Activated T-cell treated with anti-CD3 and anti-CD28 coated beads, Interleukin-2, amount 50 U/mL, for 24 hours (primary cell): Measurements from ENCODE around the gene HEPN1.

Source experiments
- DNase-seq: peaks from one replicate; pipeline ENCODE4 v3.0.0-alpha.2; 2020
- H3K27ac Mint-ChIP-seq: 2 replicates; pipeline ENCODE4 v1.8.0; 2020; ENCODE audit warnings: mild to moderate bottlenecking, mixed read lengths
- H3K27me3 Mint-ChIP-seq: 2 replicates; pipeline ENCODE4 v1.8.0; 2020; ENCODE audit warnings: mixed read lengths
- H3K36me3 Mint-ChIP-seq: 2 replicates; pipeline ENCODE4 v1.8.0; 2020; ENCODE audit warnings: low read depth, mixed read lengths
- H3K4me1 Mint-ChIP-seq: 2 replicates; pipeline ENCODE4 v1.8.0; 2020; ENCODE audit warnings: low read depth, mixed read lengths
- H3K4me3 Mint-ChIP-seq: 2 replicates; pipeline ENCODE4 v1.8.0; 2020; ENCODE audit warnings: mild to moderate bottlenecking, moderate library complexity, mixed read lengths
- H3K9me3 Mint-ChIP-seq: 2 replicates; pipeline ENCODE4 v1.8.0; 2020; ENCODE audit warnings: mixed read lengths

HEPN1 gene

GRCh38 chr11:124878759-124879492 is 40.1 kb upstream of the HEPN1 start:
- DNase-seq: no peak
- no peaks in the 10 kb centered on the region for H3K36me3 Mint-ChIP-seq
- peaks cover 25% of the 10 kb centered on the region for H3K4me1 Mint-ChIP-seq
- peaks cover 19% of the 10 kb centered on the region for H3K27me3 Mint-ChIP-seq
- H3K27ac Mint-ChIP-seq: no peak overlapping the region
- no peak overlapping the region for H3K4me3 Mint-ChIP-seq
- no peaks in the 10 kb centered on the region for H3K9me3 Mint-ChIP-seq

- no peak overlapping the region for H3K27ac Mint-ChIP-seq
- H3K36me3 Mint-ChIP-seq: no peaks in the 10 kb centered on the region
- H3K27me3 Mint-ChIP-seq: peaks cover 11% of the 10 kb centered on the region
- no peaks in the 10 kb centered on the region for H3K9me3 Mint-ChIP-seq
- H3K4me1 Mint-ChIP-seq: peaks cover 25% of the 10 kb centered on the region
- DNase-seq: no peak
- no peak overlapping the region for H3K4me3 Mint-ChIP-seq
Observed at GRCh38 chr11:124879493-124880289, 39.4 kb upstream of the HEPN1 start.

GRCh38 chr11:124880290-124880611 is 38.8 kb upstream of the HEPN1 start:
- H3K27me3 Mint-ChIP-seq: peaks cover 10% of the 10 kb centered on the region
- no peak overlapping the region for H3K4me3 Mint-ChIP-seq
- no peaks in the 10 kb centered on the region for H3K36me3 Mint-ChIP-seq
- H3K9me3 Mint-ChIP-seq: no peaks in the 10 kb centered on the region
- H3K27ac Mint-ChIP-seq: no peak overlapping the region
- DNase-seq: no peak
- peaks cover 25% of the 10 kb centered on the region for H3K4me1 Mint-ChIP-seq

GRCh38 chr11:124880958-124881357 is 38.1 kb upstream of the HEPN1 start:
- no peak overlapping the region for H3K27ac Mint-ChIP-seq
- no peaks in the 10 kb centered on the region for H3K36me3 Mint-ChIP-seq
- peaks cover 7% of the 10 kb centered on the region for H3K27me3 Mint-ChIP-seq
- no peaks in the 10 kb centered on the region for H3K9me3 Mint-ChIP-seq
- no peak for DNase-seq
- peaks cover 19% of the 10 kb centered on the region for H3K4me1 Mint-ChIP-seq
- H3K4me3 Mint-ChIP-seq: no peak overlapping the region

- Mint-ChIP-seq H3K27ac (no peak overlapping the region), H3K4me1 (peaks cover 6% of the 10 kb centered on the region), H3K36me3 (no peaks in the 10 kb centered on the region), H3K9me3 (no peaks in the 10 kb centered on the region), H3K4me3 (no peak overlapping the region), H3K27me3 (peaks cover 12% of the 10 kb centered on the region)
- no peak for DNase-seq
Observed at GRCh38 chr11:124882339-124883071, 36.5 kb upstream of the HEPN1 start.

- DNase-seq: no peak
- no peak overlapping the region for H3K4me3 Mint-ChIP-seq
- H3K9me3 Mint-ChIP-seq: no peaks in the 10 kb centered on the region
- H3K27ac Mint-ChIP-seq: no peak overlapping the region
- H3K36me3 Mint-ChIP-seq: no peaks in the 10 kb centered on the region
- H3K4me1 Mint-ChIP-seq: peaks cover 3% of the 10 kb centered on the region
- H3K27me3 Mint-ChIP-seq: peaks cover 12% of the 10 kb centered on the region
Observed at GRCh38 chr11:124884340-124884739, 34.7 kb upstream of the HEPN1 start.

GRCh38 chr11:124884869-124885479 is 34.1 kb upstream of the HEPN1 start:
- Mint-ChIP-seq H3K36me3 (no peaks in the 10 kb centered on the region), H3K9me3 (no peaks in the 10 kb centered on the region), H3K4me1 (peaks cover 2% of the 10 kb centered on the region), H3K27me3 (peaks cover 12% of the 10 kb centered on the region), H3K27ac (no peak overlapping the region), H3K4me3 (no peak overlapping the region)
- no peak for DNase-seq

GRCh38 chr11:124886476-124886875 is 32.6 kb upstream of the HEPN1 start:
- Mint-ChIP-seq H3K4me1 (no peaks in the 10 kb centered on the region), H3K9me3 (no peaks in the 10 kb centered on the region), H3K4me3 (no peak overlapping the region), H3K27ac (no peak overlapping the region), H3K36me3 (no peaks in the 10 kb centered on the region), H3K27me3 (peaks cover 12% of the 10 kb centered on the region)
- no peak for DNase-seq

GRCh38 chr11:124886978-124887666 is 31.9 kb upstream of the HEPN1 start:
- Mint-ChIP-seq H3K4me3 (no peak overlapping the region), H3K4me1 (no peaks in the 10 kb centered on the region), H3K27me3 (peaks cover 12% of the 10 kb centered on the region), H3K36me3 (no peaks in the 10 kb centered on the region), H3K27ac (no peak overlapping the region), H3K9me3 (no peaks in the 10 kb centered on the region)
- no peak for DNase-seq

- Mint-ChIP-seq H3K27me3 (peaks cover 12% of the 10 kb centered on the region), H3K4me1 (no peaks in the 10 kb centered on the region), H3K36me3 (no peaks in the 10 kb centered on the region), H3K4me3 (no peak overlapping the region), H3K27ac (no peak overlapping the region), H3K9me3 (no peaks in the 10 kb centered on the region)
- DNase-seq: no peak
Observed at GRCh38 chr11:124887667-124888013, 31.4 kb upstream of the HEPN1 start.

GRCh38 chr11:124889191-124890091 is 29.6 kb upstream of the HEPN1 start:
- H3K36me3 Mint-ChIP-seq: no peaks in the 10 kb centered on the region
- no peak overlapping the region for H3K27ac Mint-ChIP-seq
- H3K4me3 Mint-ChIP-seq: no peak overlapping the region
- no peaks in the 10 kb centered on the region for H3K4me1 Mint-ChIP-seq
- no peaks in the 10 kb centered on the region for H3K9me3 Mint-ChIP-seq
- no peak for DNase-seq
- H3K27me3 Mint-ChIP-seq: peaks cover 12% of the 10 kb centered on the region

GRCh38 chr11:124890151-124890550 is 28.9 kb upstream of the HEPN1 start:
- no peak overlapping the region for H3K4me3 Mint-ChIP-seq
- no peak overlapping the region for H3K27ac Mint-ChIP-seq
- no peaks in the 10 kb centered on the region for H3K36me3 Mint-ChIP-seq
- DNase-seq: no peak
- H3K9me3 Mint-ChIP-seq: no peaks in the 10 kb centered on the region
- peaks cover 10% of the 10 kb centered on the region for H3K27me3 Mint-ChIP-seq
- no peaks in the 10 kb centered on the region for H3K4me1 Mint-ChIP-seq

GRCh38 chr11:124890683-124891372 is 28.2 kb upstream of the HEPN1 start:
- H3K4me3 Mint-ChIP-seq: no peak overlapping the region
- H3K27ac Mint-ChIP-seq: no peak overlapping the region
- DNase-seq: no peak
- peaks cover 5% of the 10 kb centered on the region for H3K27me3 Mint-ChIP-seq
- no peaks in the 10 kb centered on the region for H3K9me3 Mint-ChIP-seq
- H3K36me3 Mint-ChIP-seq: no peaks in the 10 kb centered on the region
- H3K4me1 Mint-ChIP-seq: no peaks in the 10 kb centered on the region
